Activated naive CD8-positive, alpha-beta T cell treated with anti-CD3 and anti-CD28 coated beads, Interleukin-2, amount 50 U/mL, for 16 hours (primary cell): ENCODE results near the gene TPBG.

ENCODE experiments used
- DNase-seq: peaks from one replicate; pipeline ENCODE4 v3.0.0-alpha.2; 2020; ENCODE audit warnings: low read depth, low spot score

Gene TPBG, protein sequence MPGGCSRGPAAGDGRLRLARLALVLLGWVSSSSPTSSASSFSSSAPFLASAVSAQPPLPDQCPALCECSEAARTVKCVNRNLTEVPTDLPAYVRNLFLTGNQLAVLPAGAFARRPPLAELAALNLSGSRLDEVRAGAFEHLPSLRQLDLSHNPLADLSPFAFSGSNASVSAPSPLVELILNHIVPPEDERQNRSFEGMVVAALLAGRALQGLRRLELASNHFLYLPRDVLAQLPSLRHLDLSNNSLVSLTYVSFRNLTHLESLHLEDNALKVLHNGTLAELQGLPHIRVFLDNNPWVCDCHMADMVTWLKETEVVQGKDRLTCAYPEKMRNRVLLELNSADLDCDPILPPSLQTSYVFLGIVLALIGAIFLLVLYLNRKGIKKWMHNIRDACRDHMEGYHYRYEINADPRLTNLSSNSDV

DNA sequence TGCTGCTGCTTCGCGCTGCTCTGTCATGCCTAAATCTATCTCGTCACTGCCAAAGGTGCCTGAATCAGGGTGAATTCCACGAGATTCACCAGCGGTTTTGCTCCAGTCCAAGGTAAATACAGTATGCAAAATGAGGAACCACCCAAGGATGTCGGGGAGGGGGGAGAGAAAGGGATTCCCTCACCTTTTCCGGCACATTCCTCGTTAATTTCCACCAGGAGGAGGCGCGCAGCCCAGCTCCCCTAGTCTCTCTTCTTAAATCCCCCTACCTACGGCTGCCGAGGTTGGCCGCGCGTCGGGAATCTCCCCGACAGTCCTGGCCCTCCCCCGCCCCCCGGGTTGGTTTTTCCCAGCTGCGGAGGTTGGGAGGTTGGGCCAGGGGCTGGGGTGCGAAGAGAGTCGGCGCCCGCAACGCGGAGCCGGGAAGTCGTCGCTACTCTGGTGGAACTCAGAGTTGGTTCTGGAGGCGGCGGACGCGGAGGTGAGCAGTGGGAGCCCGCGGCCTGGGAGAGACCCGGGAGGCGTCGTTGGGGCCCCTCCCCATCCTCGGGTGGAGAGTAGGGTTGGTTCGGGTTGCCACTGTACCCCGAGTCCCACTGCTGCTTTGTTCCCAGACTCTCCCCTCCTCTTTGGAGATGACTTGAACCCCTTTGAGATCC is at the start of gene TPBG:
Gene TPBG, plus strand, starts transcription at position 390 of the 659 bp plus-strand sequence. CDS start 1,145 bp downstream, outside the sequence.
- DNase-seq, result no peak

DNA sequence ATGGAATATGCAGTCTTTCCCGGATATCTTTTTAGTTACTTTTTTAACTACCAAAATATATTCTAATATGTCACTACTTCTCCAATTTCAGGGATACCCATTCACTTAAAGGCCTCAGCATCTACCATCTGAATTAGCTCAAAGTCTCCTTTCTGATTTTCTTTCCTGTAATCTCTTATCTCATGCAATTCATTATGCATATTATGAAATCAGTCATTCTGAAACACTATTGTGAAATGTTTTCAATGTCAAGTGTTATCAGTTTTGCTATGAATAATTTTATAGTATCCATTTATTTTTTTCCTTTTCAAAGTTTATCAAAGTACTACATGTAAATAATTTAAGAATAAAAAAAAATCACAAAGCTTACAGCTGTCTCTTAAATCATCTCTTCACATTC is 41.2 kb upstream of the TPBG start:
- DNase-seq, result no peak

DNA sequence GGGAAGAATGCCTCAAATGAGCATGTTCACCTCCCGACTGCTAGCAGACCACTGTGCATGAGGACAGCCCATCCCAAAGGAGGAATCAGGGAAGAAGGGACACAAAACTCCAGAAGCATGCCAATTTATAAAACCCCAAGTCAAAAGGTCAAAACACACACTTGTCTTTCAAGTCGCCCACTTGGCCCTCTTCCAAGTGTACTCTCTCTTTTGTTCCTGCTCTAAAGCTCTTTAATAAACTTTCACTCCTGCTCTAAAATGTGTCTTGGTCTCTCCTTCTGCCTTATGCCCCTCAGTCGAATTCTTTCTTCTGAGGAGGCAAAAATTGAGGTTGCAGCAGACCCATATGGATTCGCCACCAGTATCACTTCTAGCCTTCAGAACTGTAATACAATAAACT is 33.9 kb upstream of the TPBG start:
- no peak for DNase-seq

DNA sequence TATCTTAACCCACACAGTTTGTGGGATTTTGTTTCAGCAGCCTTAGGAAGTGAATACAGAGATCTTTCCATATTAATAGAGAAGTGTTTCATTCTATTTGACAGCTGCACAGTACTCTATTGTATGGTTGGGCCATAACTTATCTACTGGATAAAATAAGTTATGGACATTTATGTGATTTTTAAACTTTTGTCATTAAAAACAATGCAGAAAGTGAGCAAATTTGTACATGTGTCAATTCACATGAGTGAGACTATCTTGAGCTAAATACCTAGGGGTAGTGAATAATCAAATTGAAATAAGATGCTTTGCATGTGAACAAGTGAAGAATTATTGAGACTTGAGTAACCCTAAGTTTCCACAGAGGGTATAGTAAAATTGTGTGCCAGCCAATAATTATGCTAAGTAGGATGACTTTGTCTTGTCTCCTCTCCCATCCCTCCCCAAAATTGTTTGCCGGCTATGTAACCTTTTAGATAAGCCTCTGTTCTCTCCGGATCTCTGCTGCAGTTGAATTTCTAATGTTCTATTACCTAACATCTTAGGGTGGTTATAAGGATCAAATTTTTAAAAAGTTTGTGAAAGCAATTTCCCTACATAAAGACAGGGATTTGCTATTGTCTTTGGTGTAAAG is 33.3 kb upstream of the TPBG start:
- no peak for DNase-seq

DNA sequence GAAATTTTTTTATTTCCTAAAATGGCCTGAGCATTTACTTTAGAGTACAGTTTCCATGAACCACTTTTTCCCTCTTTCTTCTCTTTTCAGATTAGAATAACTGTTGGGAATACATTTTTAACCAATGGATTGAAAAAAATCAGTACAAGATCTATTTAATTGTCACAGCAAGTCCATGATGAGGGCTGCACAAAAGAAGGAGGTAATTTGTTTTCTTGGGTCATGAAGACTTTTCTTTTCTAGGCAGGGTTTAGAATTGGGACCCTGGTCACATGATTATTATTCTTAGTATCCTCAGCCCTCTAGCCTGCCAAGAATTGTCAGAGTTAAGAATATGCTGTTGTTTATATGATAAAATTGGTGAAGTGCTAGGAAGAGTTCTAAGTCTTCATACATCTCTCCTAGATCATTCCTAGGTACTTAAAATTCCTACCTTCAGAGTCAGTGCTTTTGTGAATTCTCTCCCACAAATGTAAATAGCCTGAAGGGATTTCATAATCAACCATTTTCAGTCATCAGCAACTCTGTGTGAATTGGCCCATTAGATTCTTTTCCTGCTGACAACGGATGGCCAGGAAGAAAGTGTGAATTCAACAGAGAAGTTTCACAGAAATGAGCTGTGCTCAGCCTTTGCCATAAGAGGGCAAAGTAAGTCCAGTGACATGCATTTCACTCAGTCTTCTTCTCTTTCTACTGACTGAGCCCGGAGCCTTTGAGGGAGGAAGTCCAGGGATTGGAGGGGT is 32.4 kb upstream of the TPBG start:
- no peak for DNase-seq

DNA sequence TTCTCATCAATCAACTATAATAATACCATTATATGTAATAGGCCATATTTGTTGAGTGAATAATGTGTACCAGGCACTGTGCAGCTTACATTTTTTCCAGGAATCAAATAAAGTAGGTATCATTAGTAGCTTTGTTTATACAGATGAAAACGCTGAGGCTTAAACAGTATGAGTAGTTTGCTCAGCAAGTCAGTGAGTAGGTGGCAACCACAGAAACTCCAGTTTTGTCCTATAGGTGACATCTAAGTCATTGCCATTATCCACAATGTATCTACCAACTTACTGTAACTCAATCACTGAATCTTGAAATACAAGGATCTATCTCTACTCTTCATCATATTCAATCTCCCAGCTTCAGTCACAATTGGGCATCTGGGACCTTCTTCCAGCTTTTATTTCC is 29.8 kb upstream of the TPBG start:
- no peak for DNase-seq

DNA sequence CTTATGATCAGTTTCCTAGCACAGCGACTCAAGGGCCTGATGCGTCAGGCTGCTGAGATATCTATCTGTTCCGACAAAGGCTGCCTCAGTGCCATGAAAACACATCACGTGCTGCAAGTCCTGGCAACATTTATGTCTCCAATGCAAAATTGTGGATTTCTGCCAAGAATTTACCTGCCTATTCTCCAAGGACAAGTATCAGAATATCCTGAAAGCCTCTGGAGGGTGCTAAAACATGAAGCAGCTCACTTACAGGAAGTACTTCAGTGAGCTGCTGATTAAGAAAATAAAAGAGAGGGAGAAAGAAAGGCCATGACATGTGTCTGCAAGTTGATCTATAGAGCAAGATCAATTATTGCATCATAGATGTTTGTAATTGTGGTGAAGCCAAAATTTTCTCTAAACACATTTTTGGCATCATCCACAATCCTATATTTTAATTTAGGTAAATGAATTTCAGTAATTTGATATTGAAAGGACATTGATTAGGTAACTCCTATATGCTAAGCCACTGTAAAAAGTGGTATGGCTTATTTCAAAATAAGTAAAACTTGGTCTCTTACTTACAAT is 25.8 kb upstream of the TPBG start:
- DNase-seq, result no peak

DNA sequence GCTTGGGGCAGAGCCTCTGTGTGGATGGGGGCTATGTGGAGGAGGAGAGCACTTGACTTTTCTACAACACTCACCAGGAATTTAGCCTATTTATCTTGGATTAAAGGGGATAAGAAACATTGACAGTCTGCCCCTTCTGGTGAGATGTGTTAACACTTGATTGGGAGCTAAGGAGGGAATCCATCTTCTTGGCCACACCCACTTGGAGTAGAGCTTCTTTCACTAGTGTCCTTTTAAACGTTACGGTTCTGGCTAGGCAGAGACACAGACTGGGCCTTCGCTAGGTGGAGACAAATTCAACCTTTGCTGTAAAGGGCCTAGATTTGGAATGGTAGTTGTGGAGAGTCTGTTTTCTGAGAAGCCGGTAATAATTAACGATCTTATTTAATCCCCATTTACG is 15.5 kb upstream of the TPBG start:
- DNase-seq, result no peak

DNA sequence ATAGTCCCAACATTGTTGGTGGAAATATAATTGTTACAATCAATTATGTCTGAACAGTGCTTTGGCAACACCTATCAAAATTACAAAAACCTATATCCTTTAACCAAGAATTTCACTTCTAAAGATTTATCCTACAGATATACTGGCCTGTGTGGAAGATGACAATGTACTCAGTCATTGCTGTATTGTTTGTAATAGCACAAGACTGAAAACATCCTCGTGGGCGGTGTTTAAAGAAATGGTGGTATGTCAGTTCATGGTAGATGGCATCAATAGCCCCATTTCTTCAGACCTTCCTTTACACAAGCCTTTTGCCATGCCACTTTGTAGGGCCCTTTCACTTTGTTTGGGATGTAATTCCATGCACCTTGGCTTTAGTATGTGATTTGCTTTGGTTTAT is 9.8 kb upstream of the TPBG start:
- DNase-seq, result no peak

DNA sequence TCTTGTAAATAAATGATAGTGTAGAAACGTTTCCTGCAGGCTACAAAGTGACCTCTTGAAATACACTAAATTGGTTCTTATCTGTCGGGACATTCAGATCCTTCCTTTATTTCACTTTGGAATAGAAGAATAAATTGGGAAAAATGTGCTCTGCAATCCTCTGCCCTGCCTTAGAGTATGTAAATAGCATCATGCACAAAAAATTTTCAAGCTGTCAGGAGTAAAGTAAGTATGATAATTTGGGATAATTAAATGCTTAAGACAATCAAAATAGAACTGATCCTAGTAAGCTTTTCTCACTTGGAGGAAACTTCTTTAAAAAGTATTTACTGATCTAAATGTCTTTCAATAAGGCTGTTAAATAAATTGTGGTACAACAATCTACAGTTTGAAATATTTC is 3.1 kb upstream of the TPBG start:
- no peak for DNase-seq

DNA sequence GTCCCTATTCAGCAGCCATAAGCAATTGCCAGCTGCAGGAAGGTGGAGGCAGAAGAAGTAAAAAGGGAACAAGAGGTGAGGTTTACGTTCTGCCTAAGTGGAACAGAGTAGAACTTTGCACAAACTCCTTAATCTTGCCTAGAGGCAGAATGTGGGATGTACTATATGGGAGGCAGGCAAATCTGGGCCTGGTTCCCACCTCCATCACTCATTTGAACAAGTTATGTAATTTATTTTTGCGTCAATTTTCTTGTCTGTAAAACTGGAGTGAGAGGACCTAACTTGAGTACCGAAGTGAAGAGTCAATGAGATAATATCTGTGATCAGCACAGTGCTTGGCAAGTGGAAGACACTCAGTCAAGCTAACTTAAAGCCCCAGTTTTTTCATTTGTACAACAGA is 2.0 kb upstream of the TPBG start:
- no peak for DNase-seq

DNA sequence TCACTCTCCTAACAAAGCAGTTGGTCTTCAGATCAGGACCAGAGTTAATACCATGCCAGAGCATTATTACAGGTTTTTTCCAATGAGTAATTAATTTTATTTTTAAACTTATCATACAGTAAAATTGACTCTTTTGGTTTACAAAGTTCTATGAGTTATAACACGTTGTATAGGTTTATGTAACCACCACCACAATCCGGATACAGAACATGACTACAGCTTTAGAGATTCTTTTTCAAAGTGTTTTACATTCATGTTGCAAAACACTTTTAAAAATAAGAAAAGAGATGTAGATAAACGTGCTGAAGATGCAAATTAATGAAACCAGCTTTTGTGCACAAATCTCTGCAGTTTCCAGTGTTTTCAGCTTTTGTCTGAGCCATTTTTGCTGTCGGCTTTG is 1.5 kb upstream of the TPBG start:
- no peak for DNase-seq

DNA sequence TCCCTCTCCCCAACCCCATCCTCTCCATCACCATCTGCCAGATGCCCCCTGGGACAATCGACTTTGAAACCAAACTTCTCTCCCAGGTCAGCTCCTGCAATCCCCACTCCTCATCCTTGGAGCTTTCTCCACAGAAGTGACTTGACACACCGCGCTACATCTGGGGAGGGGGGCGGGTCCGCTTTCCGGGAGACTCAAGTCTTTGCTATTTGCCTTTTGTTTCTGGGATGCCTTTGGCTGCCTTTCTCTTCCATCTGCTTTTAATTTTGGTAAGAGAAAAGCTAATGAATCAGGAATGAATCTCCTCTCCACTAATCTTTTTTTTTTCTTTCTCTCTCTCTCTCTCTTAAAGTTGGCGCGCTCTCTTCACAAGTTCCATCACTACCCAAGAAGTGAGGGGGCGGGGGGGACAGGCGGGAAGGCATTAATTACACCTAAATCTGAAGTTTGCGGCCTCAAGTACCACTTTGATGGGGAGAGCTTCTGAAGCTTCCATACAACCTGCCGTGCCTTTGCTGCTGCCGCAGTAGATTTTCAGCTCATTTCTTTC is 664 bp upstream of the TPBG start:
- no peak for DNase-seq

DNA sequence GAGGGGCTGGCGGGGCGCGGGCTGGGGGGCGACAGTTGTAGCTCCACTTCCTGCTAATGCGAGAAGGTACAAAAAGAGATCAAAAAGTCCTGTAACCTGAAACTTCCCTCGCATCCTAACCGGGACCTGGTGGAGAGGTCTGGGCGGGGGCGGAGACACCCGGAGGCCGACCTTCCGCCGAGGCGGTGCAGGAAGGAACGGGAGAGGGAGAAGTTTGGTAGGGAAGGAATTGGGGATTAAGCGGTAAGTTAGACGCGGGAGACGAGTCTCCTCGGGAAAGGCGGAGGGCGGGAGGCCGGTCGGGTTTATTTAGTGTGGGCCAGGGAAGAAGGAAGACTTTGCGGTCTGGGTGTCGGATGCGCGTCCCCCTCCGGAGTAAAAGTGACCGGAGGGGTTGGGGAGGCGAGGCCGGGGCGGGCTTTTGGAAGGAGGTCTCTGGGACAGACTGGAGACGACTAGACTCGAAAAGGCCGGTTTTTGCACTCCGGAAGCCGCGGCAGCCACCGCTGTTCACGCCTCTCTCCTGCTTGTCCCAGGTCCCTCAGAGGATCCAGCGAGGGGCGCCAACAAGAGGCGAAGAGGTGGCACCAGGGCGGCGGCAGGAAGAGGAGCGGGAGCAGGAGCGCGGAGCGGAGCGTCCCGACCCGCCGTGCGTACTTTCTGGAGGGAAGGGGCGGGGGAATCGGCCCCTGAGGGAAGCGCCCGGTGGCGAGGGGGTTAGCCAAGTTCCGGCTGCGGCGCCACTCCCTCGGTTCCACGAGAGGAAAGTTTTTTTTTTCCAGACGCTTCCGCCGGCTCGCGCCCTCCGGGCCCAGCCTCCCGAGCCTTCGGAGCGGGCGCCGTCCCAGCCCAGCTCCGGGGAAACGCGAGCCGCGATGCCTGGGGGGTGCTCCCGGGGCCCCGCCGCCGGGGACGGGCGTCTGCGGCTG is 734 bp downstream of the TPBG start:
- DNase-seq, result no peak

DNA sequence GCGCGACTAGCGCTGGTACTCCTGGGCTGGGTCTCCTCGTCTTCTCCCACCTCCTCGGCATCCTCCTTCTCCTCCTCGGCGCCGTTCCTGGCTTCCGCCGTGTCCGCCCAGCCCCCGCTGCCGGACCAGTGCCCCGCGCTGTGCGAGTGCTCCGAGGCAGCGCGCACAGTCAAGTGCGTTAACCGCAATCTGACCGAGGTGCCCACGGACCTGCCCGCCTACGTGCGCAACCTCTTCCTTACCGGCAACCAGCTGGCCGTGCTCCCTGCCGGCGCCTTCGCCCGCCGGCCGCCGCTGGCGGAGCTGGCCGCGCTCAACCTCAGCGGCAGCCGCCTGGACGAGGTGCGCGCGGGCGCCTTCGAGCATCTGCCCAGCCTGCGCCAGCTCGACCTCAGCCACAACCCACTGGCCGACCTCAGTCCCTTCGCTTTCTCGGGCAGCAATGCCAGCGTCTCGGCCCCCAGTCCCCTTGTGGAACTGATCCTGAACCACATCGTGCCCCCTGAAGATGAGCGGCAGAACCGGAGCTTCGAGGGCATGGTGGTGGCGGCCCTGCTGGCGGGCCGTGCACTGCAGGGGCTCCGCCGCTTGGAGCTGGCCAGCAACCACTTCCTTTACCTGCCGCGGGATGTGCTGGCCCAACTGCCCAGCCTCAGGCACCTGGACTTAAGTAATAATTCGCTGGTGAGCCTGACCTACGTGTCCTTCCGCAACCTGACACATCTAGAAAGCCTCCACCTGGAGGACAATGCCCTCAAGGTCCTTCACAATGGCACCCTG is 1.6 kb downstream of the TPBG start:
- no peak for DNase-seq

DNA sequence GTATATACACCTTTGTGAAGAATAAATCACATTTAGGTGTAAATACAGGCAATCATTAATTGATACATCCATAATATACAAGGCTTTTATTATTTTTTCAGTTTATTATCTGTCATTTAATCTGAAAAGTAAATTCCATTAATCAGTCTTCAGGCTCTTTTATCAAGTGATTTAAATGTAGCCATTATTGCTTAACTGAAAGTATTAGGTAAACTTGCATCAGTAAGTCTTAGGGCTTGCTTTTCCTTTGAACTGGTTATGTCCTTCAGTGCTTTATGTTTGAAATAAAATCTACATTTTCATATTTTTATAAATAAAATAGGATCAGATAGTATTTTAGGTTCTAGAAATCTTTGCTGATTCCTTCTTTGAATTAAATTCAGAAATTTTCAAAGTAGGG is 4.1 kb downstream of the TPBG start:
- DNase-seq, result no peak

DNA sequence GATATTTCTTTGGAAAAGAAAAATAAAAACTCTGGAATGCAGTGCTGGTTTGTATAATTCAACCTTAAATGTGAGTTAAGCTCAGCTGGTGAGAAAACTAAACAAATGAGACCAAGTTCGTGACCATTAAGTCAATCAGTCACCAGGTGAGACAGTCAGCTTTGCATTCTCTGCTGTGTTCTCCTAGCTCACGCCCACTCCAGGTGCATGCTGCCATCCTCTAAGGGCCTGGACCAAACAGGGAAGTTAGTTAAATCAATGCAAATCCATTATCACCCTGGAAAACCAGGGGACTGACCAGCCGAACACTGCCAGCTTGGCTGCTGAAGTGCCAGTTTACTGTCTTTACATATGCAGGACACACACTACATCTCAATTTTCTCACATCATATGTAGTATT is 7.2 kb downstream of the TPBG start:
- DNase-seq, result no peak

DNA sequence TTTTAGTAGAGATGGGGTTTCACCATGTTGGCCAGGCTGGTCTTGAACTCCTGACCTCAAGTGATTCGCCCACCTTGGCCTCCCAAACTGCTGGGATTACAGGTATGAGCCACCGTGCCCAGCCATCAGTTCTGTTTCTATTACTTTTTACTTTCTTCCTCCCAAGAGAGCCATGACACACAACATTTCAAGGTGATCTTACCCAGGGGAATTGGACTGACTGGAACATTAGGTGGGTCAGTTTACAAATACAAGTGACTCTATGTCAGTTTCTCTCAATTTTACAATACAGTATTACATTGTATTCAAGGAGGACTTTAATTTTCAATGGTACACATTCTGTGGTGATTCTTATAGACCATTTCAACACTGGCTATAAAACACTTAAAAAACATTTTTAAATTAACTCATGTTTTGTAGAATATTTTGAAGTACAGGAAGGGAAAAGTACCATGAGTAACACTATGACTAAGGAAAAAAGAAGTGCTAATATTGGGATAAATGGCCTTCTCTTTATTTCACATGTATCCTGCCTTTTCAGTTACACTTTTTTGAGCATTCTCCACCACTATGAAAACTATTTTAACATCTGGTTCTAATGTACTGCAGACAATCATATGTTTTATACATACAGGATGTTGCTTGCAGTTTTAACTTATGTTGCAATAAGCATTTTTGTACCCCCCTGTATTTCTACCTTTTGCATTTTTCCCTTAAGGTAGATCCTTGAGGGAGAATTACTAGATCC is 8.4 kb downstream of the TPBG start:
- DNase-seq, result no peak

DNA sequence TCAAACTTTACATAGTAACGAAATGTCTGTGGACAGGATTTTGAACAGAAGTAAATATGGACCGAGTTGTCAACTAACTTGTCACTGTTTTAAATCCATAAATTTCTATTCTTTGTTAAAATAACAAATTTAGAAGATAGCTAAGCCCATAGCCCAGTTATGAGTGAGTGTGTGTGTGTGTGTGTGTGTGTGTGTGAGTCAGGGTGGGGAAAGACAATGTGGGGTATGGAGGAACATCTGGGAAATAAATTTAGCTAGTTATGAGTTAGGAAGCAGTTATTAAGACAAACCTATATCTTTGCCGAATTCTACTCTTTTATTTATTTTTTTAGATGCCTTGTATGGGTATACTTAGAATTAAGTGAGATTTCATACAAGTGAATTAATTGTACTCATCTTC is 9.0 kb downstream of the TPBG start:
- no peak for DNase-seq
